Adipocyte (in vitro differentiated cells): ENCODE data around the gene OR4D9.

Experiments
- DNase-seq: peaks from one replicate; pipeline ENCODE4 v3.0.0-alpha.2; 2015; ENCODE audit warnings: low read depth
- H3K27me3 ChIP-seq: replicated peaks from 2 replicates; pipeline ENCODE4 v1.7.0; 2013; ENCODE audit warnings: mild to moderate bottlenecking, low read length, moderate library complexity; ENCODE audit not compliant: control insufficient read depth, insufficient read depth
- H3K36me3 ChIP-seq: 2 replicates; pipeline ENCODE4 v1.7.0; 2013; ENCODE audit warnings: low read length, mild to moderate bottlenecking, moderate library complexity; ENCODE audit not compliant: control insufficient read depth, insufficient read depth, severe bottlenecking
- H3K4me1 ChIP-seq: 2 replicates; pipeline ENCODE4 v1.7.0; 2013; ENCODE audit warnings: mild to moderate bottlenecking, low read length, moderate library complexity; ENCODE audit not compliant: control insufficient read depth, insufficient read depth
- H3K4me3 ChIP-seq: 2 replicates; pipeline ENCODE4 v1.7.0; 2013; ENCODE audit warnings: mild to moderate bottlenecking, low read length, moderate library complexity
- H3K9ac ChIP-seq: 2 replicates; pipeline ENCODE4 v1.7.0; 2013; ENCODE audit warnings: mild to moderate bottlenecking, low read length, moderate library complexity
- H3K9me3 ChIP-seq: 2 replicates; pipeline ENCODE4 v1.7.0; 2013; ENCODE audit warnings: mild to moderate bottlenecking, low read length, moderate library complexity; ENCODE audit not compliant: control insufficient read depth

The OR4D9 gene

GRCh38 chr11:59551659-59552521 is 40.6 kb downstream of the OR4D9 start:
- H3K27me3 ChIP-seq, result no peaks in the 10 kb centered on the region
- peak; percentile 89 for DNase-seq
- H3K9me3 ChIP-seq, result no peaks in the 10 kb centered on the region
- no peaks in the 10 kb centered on the region for H3K36me3 ChIP-seq
- H3K4me3 ChIP-seq, result peak overlapping the region; percentile 83
- peaks cover 7% of the 10 kb centered on the region for H3K4me1 ChIP-seq
- peak overlapping the region; percentile 84 for H3K9ac ChIP-seq

DNA sequence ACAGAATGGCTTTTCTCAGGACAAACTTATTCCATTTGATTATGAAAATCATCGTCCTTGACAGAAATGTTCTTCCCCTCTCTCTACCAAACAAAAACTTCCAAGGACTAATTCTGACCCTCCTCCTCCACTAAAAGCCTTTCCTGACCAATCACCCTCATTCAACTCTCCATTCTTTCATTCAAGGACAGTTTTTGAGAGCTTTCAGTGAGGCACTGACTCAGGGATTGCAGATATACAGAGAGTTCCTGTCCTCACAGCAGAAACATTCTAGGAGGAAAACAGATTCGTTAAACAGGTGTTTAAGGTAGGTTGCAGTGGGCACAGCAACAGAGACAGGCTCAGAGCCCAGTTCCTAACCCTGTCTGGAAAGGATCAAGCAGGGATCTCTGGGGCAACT is 41.5 kb downstream of the OR4D9 start:
- peak; percentile 13 for DNase-seq
- peaks cover 8% of the 10 kb centered on the region for H3K4me1 ChIP-seq
- no peak overlapping the region for H3K9ac ChIP-seq
- no peak overlapping the region for H3K4me3 ChIP-seq
- H3K27me3 ChIP-seq, result no peaks in the 10 kb centered on the region
- H3K36me3 ChIP-seq, result no peaks in the 10 kb centered on the region
- H3K9me3 ChIP-seq, result no peaks in the 10 kb centered on the region

DNA sequence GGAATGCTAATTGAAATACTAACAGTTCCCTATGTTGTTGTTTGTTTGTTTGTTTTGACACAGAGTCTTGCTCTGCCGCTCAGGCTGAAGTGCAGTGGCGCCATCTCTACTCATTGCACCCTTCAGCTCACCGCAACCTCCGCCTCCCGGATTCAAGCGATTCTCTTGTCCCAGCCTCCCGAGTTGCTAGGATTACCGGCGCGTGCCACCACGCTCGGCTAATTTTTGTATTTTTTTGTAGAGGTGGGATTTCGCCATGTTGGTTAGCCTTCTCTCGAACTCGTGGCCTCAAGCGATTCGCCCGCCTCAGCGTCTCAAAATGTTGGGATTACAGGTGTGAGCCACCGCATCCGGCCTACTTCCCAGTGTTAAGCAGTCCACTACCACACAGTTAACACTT is 42.0 kb downstream of the OR4D9 start:
- H3K27me3 ChIP-seq, result no peaks in the 10 kb centered on the region
- peaks cover 8% of the 10 kb centered on the region for H3K4me1 ChIP-seq
- no peak overlapping the region for H3K9ac ChIP-seq
- no peaks in the 10 kb centered on the region for H3K9me3 ChIP-seq
- no peak overlapping the region for H3K4me3 ChIP-seq
- no peaks in the 10 kb centered on the region for H3K36me3 ChIP-seq
- DNase-seq, result no peak

GRCh38 chr11:59555601-59556114 is 44.3 kb downstream of the OR4D9 start:
- H3K4me1 ChIP-seq, result peaks cover 4% of the 10 kb centered on the region
- no peak for DNase-seq

DNA sequence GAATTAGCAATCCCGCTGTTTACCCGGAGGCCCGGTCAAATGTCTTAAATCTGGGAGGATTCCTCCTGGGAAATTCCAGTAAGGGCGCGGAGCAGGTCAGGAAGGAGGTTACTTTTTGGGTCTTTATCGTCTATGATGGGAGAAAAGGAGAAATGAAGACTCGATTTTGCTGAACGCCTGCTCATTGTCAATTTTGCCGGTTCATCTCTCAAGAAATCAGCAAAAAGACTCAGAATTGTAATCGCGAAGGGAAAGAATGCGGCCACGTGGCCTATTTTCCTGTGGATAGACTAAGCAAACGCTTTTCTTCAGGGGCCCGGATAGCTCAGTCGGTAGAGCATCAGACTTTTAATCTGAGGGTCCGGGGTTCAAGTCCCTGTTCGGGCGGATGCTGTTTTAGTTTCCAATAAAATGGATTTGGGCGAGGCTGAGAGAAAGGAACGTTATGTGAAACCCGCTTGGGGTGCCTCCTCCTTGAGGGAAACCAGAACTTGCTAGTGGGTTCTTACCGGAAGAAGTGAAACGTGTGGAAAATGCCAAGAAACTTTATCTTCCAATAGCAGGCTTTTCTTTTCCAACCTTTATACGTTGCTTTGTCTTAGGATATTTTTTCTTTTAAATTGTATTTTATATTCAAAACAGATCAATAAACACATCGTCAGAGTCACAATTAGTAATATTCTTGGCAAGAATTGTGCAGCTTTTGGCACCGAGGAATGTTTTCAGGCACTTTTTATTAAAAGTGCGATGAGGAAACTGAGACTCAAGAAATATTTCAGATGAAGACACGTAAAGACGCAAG is 45.0 kb downstream of the OR4D9 start:
- peak overlapping the region; percentile 85 for H3K9ac ChIP-seq
- H3K4me3 ChIP-seq, result peak overlapping the region; percentile 84
- H3K27me3 ChIP-seq, result no peaks in the 10 kb centered on the region
- peak; percentile 94 for DNase-seq
- H3K9me3 ChIP-seq, result no peaks in the 10 kb centered on the region
- H3K36me3 ChIP-seq, result no peaks in the 10 kb centered on the region
- H3K4me1 ChIP-seq, result peaks cover 7% of the 10 kb centered on the region

More at GRCh38 chr11:59555601-59556114, 44.3 kb downstream of the OR4D9 start:
- H3K36me3 ChIP-seq, result no peaks in the 10 kb centered on the region
- H3K4me3 ChIP-seq, result peak overlapping the region; percentile 84
- no peaks in the 10 kb centered on the region for H3K27me3 ChIP-seq
- H3K9ac ChIP-seq, result peak overlapping the region; percentile 85
- H3K9me3 ChIP-seq, result no peaks in the 10 kb centered on the region

GRCh38 chr11:59556917-59557348 is 45.6 kb downstream of the OR4D9 start:
- no peaks in the 10 kb centered on the region for H3K36me3 ChIP-seq
- H3K4me1 ChIP-seq, result peaks cover 7% of the 10 kb centered on the region
- peak overlapping the region; percentile 84 for H3K4me3 ChIP-seq
- DNase-seq, result peak; percentile 59
- H3K9me3 ChIP-seq, result no peaks in the 10 kb centered on the region
- peak overlapping the region; percentile 42 for H3K9ac ChIP-seq
- no peaks in the 10 kb centered on the region for H3K27me3 ChIP-seq

GRCh38 chr11:59558270-59558643 is 46.9 kb downstream of the OR4D9 start:
- no peak overlapping the region for H3K4me3 ChIP-seq
- H3K9ac ChIP-seq, result no peak overlapping the region
- no peaks in the 10 kb centered on the region for H3K27me3 ChIP-seq
- no peaks in the 10 kb centered on the region for H3K9me3 ChIP-seq
- no peak for DNase-seq
- H3K4me1 ChIP-seq, result peaks cover 7% of the 10 kb centered on the region
- H3K36me3 ChIP-seq, result no peaks in the 10 kb centered on the region

- Histone ChIP-seq H3K9ac (no peak overlapping the region), H3K9me3 (no peaks in the 10 kb centered on the region), H3K4me1 (peaks cover 7% of the 10 kb centered on the region), H3K27me3 (no peaks in the 10 kb centered on the region), H3K4me3 (peak overlapping the region; percentile 95), H3K36me3 (no peaks in the 10 kb centered on the region)
- DNase-seq, result no peak
Measured at GRCh38 chr11:59559886-59560285, 48.5 kb downstream of the OR4D9 start.

DNA sequence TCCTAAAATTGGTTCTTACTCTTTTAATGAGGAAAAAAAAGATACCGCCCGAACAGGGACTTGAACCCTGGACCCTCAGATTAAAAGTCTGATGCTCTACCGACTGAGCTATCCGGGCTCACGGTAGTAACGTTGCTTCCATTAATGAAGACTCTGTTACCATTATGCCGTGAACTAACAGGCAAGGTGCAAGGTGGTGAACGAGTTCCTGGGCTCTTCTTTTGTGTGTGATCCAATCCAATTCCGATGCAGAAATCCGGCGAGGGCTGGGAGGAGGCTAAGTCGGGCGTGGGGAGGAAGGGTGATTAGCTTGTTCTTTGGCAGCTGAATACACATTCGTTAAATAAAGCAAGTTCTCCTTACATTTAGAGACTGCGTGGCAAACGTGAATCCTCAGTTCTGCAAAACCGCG is 49.0 kb downstream of the OR4D9 start:
- H3K4me3 ChIP-seq, result peak overlapping the region; percentile 95
- H3K36me3 ChIP-seq, result no peaks in the 10 kb centered on the region
- peak; percentile 75 for DNase-seq
- peaks cover 7% of the 10 kb centered on the region for H3K4me1 ChIP-seq
- H3K27me3 ChIP-seq, result no peaks in the 10 kb centered on the region
- peak overlapping the region; percentile 91 for H3K9ac ChIP-seq
- no peaks in the 10 kb centered on the region for H3K9me3 ChIP-seq

DNA sequence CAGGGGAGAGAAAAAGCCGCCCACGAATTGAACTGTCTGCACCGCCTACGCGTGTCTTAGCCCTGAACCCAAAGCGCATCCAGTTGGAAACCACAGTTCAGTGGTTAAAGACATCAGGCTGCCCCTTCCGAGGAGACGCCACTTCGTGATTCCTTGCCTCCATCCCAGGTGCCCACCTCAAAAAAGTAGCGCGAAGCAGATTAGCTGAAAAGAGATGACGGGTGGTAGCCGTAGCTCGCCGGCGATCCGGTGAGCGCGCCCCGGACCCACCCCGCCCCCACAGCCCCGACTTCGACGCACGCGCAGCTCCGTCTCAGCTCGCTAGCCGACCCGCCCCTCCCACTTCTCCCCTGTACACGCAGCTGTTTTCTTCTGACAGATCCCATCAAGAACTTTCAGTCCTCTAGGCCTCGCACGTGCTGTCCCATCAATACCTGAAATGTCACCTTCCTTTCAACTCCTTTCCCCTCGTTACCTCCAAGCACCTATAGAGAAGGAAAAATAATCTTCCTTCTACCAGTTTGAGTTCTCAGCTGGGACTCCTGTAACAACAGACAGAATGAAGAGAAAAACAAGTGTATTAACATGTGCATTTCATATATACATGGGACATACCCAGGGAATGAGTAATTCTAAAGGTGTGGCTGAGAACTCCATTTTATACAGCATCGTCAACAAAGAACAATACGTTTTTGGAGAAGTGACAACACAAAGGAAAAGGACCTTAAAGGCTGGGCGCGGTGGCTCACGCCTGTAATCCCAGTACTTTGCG is 49.5 kb downstream of the OR4D9 start:
- no peaks in the 10 kb centered on the region for H3K36me3 ChIP-seq
- peak overlapping the region; percentile 91 for H3K9ac ChIP-seq
- no peaks in the 10 kb centered on the region for H3K27me3 ChIP-seq
- peaks cover 7% of the 10 kb centered on the region for H3K4me1 ChIP-seq
- H3K9me3 ChIP-seq, result no peaks in the 10 kb centered on the region
- peak overlapping the region; percentile 95 for H3K4me3 ChIP-seq
- peak; percentile 94 for DNase-seq
